Measurements from ENCODE around the gene URGCP.
"Not testable (repeated sequence)": the region's sequence is repeated elsewhere in the genome, so short reads cannot be mapped to it uniquely, and the experiment has no call there.

URGCP gene

GRCh38 chr7:43915907-43916306 is 9.5 kb upstream of the URGCP start:
- no peak for DNase-seq

GRCh38 chr7:43914795-43915194 is 8.4 kb upstream of the URGCP start:
- DNase-seq, result no peak

- DNase-seq, result peak in 38 of 58 donors; percentile 6 to 61 (median 28)
Measured at GRCh38 chr7:43905956-43906330, 453 bp downstream of the URGCP start.

GRCh38 chr7:43905209-43905946 is 1.0 kb downstream of the URGCP start:
- DNase-seq, result peak in 4 of 58 donors; percentile 14 to 25 (median 22)

GRCh38 chr7:43904533-43905208 is 1.7 kb downstream of the URGCP start:
- DNase-seq, result no peak

- no peak for DNase-seq
Measured at GRCh38 chr7:43902542-43903054, 3.8 kb downstream of the URGCP start.

- DNase-seq, result not testable (repeated sequence)
Measured at GRCh38 chr7:43898571-43898970, 7.8 kb downstream of the URGCP start.

GRCh38 chr7:43895847-43896415 is 10.5 kb downstream of the URGCP start:
- DNase-seq, result no peak

- no peak for DNase-seq
Measured at GRCh38 chr7:43891069-43891955, 15.1 kb downstream of the URGCP start.

GRCh38 chr7:43890468-43890867 is 15.9 kb downstream of the URGCP start:
- DNase-seq, result no peak

GRCh38 chr7:43888993-43889945 is 17.1 kb downstream of the URGCP start:
- no peak for DNase-seq

GRCh38 chr7:43884617-43885016 is 21.8 kb downstream of the URGCP start:
- DNase-seq, result no peak

- no peak for DNase-seq
Measured at GRCh38 chr7:43884209-43884608, 22.2 kb downstream of the URGCP start.

GRCh38 chr7:43880596-43880995 is 25.8 kb downstream of the URGCP start:
- DNase-seq, result no peak

GRCh38 chr7:43879477-43879876 is 26.9 kb downstream of the URGCP start:
- no peak for DNase-seq

- DNase-seq, result no peak
Measured at GRCh38 chr7:43878867-43879266, 27.5 kb downstream of the URGCP start.

- DNase-seq, result no peak
Measured at GRCh38 chr7:43877968-43878864, 28.2 kb downstream of the URGCP start.

- DNase-seq, result no peak
Measured at GRCh38 chr7:43876976-43877745, 29.2 kb downstream of the URGCP start.

All from anterior cingulate cortex (tissue), 58 donors.